ENCODE measurements around the gene UBALD1.

DNA sequence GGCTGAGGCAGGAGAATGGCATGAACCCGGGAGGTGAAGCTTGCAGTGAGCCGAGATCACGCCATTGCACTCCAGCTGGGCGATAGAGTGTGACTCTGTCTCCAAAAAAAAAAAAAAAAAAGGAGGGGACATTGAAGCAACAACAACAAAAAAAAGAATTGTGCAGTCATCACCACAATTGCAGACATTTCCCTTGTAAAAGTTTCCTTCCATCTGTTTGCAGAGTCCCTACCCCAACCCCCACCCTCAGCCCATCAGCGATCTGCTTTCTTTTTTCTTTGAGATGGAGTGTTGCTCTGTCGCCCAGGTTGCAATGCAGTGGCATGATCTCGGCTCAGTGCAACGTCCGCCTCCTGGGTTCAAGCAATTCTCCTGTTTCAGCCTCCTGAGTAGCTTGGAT, 13.6 kb upstream of the UBALD1 start:
- TF ChIP-seq, protein P1, sequence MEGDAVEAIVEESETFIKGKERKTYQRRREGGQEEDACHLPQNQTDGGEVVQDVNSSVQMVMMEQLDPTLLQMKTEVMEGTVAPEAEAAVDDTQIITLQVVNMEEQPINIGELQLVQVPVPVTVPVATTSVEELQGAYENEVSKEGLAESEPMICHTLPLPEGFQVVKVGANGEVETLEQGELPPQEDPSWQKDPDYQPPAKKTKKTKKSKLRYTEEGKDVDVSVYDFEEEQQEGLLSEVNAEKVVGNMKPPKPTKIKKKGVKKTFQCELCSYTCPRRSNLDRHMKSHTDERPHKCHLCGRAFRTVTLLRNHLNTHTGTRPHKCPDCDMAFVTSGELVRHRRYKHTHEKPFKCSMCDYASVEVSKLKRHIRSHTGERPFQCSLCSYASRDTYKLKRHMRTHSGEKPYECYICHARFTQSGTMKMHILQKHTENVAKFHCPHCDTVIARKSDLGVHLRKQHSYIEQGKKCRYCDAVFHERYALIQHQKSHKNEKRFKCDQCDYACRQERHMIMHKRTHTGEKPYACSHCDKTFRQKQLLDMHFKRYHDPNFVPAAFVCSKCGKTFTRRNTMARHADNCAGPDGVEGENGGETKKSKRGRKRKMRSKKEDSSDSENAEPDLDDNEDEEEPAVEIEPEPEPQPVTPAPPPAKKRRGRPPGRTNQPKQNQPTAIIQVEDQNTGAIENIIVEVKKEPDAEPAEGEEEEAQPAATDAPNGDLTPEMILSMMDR (IDR thresholded peaks at IDR 0.05) = no peak
- TF ChIP-seq POLR2A (IDR thresholded peaks at IDR 0.05) = no peak
